Stimulated activated CD4-positive, alpha-beta T cell treated with anti-CD3 and anti-CD28 coated beads, Interleukin-2, amount 100 ng/mL, for 4 hours (primary cell): ENCODE data around the gene SVIP.

Source experiments
- DNase-seq: peaks from one replicate; pipeline ENCODE4 v3.0.0-alpha.2; 2020; ENCODE audit warnings: low read depth

Gene SVIP

GRCh38 chr11:22792497-22792896 lies 37.1 kb downstream of the SVIP start:
- no peak for DNase-seq

GRCh38 chr11:22787551-22788162 lies 41.9 kb downstream of the SVIP start:
- DNase-seq: peak; percentile 3

- DNase-seq: no peak
Measured at GRCh38 chr11:22787055-22787454, 42.5 kb downstream of the SVIP start.

- DNase-seq: no peak
Measured at GRCh38 chr11:22786475-22786874, 43.1 kb downstream of the SVIP start.

DNA sequence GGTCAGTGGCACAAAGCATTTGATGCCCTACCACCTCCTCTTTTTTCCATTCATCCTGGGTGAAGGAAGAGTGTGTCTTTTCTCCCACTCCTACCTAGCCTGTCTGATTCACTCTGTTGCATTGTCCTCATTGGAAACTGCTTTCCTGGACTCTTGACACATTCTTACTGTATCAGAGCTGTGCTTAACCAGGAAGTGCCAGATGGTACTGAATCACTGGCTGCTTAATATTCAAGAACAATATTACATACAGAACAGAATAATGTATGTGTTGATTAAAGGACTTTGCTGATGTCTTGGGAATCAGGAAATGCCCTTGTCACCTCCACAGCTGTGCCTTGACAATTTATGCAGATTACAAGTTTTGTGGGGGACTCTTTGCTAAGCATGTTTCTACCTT lies 44.4 kb downstream of the SVIP start:
- DNase-seq: no peak

DNA sequence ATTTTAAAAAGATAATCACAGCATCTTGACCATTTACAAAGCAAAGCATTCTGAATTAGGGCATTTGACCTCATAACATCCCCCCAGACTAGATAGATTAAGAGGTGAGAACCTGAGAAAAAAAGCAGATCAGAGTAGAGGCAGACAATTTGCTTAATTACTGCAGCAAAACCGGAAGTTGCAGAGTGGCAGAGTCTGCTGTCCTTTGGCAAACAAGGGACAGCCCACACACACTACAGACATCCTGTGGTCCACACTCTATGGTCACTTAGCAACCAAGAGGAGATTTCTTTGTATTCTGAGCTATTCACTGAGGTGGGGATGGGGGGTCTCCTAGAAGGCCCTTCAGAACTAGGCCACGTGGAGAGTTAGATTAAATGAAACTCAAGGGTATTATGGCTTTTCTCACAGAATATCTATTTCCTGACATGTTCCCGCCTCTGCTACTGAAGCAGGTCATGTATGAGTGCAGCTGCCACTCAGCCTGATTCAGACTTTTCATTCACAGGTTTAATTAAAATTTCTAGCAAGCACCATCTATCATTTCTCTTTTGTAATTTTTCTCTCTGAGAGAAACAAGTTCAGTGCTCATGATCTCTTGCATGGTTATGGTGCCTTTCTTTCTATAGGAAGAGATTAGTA lies 48.5 kb downstream of the SVIP start:
- no peak for DNase-seq

DNA sequence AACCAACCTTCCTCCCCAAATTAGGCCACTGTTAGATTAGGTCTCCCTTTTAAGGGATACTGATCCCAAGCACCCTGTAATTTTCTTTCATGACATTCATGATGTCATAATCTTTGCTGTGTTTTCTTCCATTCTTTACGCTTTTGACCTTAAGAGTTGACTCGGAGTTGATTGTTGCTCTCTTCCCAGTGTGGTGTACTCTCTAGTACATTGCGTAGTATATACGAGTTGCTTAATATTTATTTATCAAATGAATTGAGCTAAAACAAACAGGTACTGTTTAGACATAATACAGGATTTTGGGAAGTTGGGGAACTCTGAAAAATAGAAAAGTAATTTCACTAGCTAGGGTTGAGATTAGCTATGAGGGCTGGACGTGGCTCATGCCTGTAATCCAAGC lies 49.8 kb downstream of the SVIP start:
- DNase-seq: no peak

DNA sequence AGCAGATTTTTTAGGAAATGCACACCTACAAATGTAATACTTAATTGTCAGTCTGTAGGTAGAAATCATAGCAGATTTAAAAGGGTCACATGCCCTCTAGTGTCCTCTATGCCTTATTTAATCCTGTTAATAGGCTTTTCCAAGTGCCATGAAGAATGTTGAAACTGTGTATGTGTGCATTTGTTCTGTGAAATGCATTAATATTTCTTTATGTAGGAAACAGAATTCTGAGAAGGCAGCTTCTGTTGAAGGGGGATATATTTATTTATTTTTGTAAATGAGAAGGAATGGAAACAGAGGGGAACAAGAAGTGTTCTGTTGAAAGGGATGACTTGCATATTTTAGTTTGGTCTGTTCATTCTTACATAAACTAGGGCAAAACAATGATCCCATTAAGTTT lies 51.0 kb downstream of the SVIP start:
- DNase-seq: no peak

- no peak for DNase-seq
Measured at GRCh38 chr11:22775248-22775647, 54.4 kb downstream of the SVIP start.

GRCh38 chr11:22774716-22775115 lies 54.9 kb downstream of the SVIP start:
- DNase-seq: no peak

DNA sequence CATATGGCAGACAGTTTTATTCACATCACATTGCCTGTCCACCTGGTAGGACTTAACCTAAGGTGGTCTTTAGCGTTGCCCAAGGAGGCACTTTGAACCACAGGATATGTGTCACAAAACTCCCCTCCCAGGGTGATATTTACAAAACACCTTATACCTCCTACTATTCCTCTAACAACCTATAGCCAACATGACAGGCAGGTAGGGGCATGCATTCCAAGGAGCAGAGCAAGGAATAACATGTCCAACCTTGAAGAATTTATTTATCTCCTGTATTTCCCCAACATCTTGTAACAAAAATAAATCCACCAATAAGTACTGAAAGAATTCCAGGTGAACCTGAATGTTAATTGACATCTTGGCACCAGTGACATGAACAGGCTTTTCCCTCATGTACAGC lies 60.5 kb downstream of the SVIP start:
- DNase-seq: no peak
